Ovary (tissue), 3 donors: ENCODE results near the gene C19orf18.

Source experiments
- CTCF ChIP-seq, 3 donors: fragments of 450-650 bp in 2 of 3; fragments of 200-600 bp in 1 of 3; IDR thresholded peaks; one replicate each; pipeline versions ENCODE4 v1.5.1 to v1.8.0; 2016 to 2022; ENCODE audit warnings: antibody characterized with exemption in 3 of 3, mild to moderate bottlenecking in 1 of 3
- EP300 ChIP-seq: sonication (generic); formaldehyde crosslinking; IDR thresholded peaks from one replicate; pipeline ENCODE4 v1.6.1; 2017; ENCODE audit warnings: antibody characterized with exemption
- donor health status: DM: no; HTN: no; CAD: no.

GRCh38 chr19:58021541-58022282 is 47.4 kb upstream of the C19orf18 start:
- no peak for TF ChIP-seq EP300
- peak in 1 of 3 donors; percentile 54 for TF ChIP-seq CTCF (IDR thresholded peaks at IDR 0.05)
